GM21367 (cell line): ENCODE measurements around the gene SLC10A4.

Experiments
- ATAC-seq: cut with Tn5 transposase; IDR thresholded peaks from one replicate; pipeline ENCODE4 v1.9.1; 2021; ENCODE audit not compliant: unreplicated experiment

Gene SLC10A4

GRCh38 chr4:48489683-48490011 is 6.5 kb downstream of the SLC10A4 start:
- no peak for ATAC-seq

GRCh38 chr4:48490012-48490679 is 7.0 kb downstream of the SLC10A4 start, which contains the start of gene ZAR1:
Gene ZAR1, plus strand, starts transcription at chr4:48490252. Its CDS starts 40 bp downstream, at chr4:48490292.
- ATAC-seq: no peak

- no peak for ATAC-seq
Measured at GRCh38 chr4:48490680-48491513, 7.8 kb downstream of the SLC10A4 start.

GRCh38 chr4:48491514-48492176 is 8.5 kb downstream of the SLC10A4 start:
- no peak for ATAC-seq

- ATAC-seq: no peak
Measured at GRCh38 chr4:48493452-48494100, 10.4 kb downstream of the SLC10A4 start.

GRCh38 chr4:48495941-48496340 is 12.8 kb downstream of the SLC10A4 start:
- no peak for ATAC-seq

GRCh38 chr4:48498895-48499294 is 15.8 kb downstream of the SLC10A4 start:
- ATAC-seq: no peak

GRCh38 chr4:48499551-48500066 is 16.5 kb downstream of the SLC10A4 start:
- peak; percentile 82 for ATAC-seq

- no peak for ATAC-seq
Measured at GRCh38 chr4:48503233-48504025, 20.3 kb downstream of the SLC10A4 start.

GRCh38 chr4:48504026-48504330 is 20.8 kb downstream of the SLC10A4 start:
- no peak for ATAC-seq

GRCh38 chr4:48504352-48504751 is 21.2 kb downstream of the SLC10A4 start:
- ATAC-seq: no peak

GRCh38 chr4:48506716-48507115 is 23.6 kb downstream of the SLC10A4 start:
- ATAC-seq: no peak

GRCh38 chr4:48509543-48509942 is 26.4 kb downstream of the SLC10A4 start:
- no peak for ATAC-seq

- ATAC-seq: no peak
Measured at GRCh38 chr4:48518143-48518542, 35.0 kb downstream of the SLC10A4 start.

- ATAC-seq: no peak
Measured at GRCh38 chr4:48526406-48526805, 43.3 kb downstream of the SLC10A4 start.

GRCh38 chr4:48538358-48538757 is 55.2 kb downstream of the SLC10A4 start:
- no peak for ATAC-seq
